Neural cell (in vitro differentiated cells): ENCODE data around the gene STX8. TPM values are rescaled to one million over a fixed set of nuclear protein-coding genes. Genes with fewer than 3 reads are reported as not detected.

Experiments used
- H2AFZ ChIP-seq: fragments of 200-600, 300-800 bp; sonication (generic), shearing (Covaris generic); 2 replicates; pipeline ENCODE4 v1.6.0; 2014; ENCODE audit warnings: low read depth, mild to moderate bottlenecking, antibody characterized with exemption, low read length, moderate library complexity
- H3F3A ChIP-seq: fragments of 200-600 bp; shearing (Covaris generic); 2 replicates; pipeline ENCODE4 v1.6.1; 2016; ENCODE audit warnings: mild to moderate bottlenecking, moderate library complexity, mixed read lengths, antibody characterized with exemption, low read length; ENCODE audit not compliant: insufficient read depth, poor library complexity, severe bottlenecking
- H3K27ac ChIP-seq: fragments of 200-600, 300-800 bp; sonication (generic), shearing (Covaris generic); 2 replicates; pipeline ENCODE4 v1.5.1; 2014; ENCODE audit warnings: mild to moderate bottlenecking, low read length, moderate library complexity
- H3K27me3 ChIP-seq: fragments of 300-800, 200-600 bp; sonication (generic), shearing (Covaris generic); 2 replicates; pipeline ENCODE4 v1.6.0; 2014; ENCODE audit warnings: mild to moderate bottlenecking, low read depth, low read length, moderate library complexity; ENCODE audit not compliant: insufficient read depth
- H3K36me3 ChIP-seq: fragments of 300-800, 200-600 bp; sonication (generic), shearing (Covaris generic); 2 replicates; pipeline ENCODE4 v1.5.1; 2014; ENCODE audit warnings: mild to moderate bottlenecking, antibody characterized with exemption, low read length, moderate library complexity; ENCODE audit not compliant: insufficient read depth
- H3K4me2 ChIP-seq: fragments of 300-800, 200-600 bp; sonication (generic), shearing (Covaris generic); 2 replicates; pipeline ENCODE4 v1.6.0; 2014; ENCODE audit warnings: mild to moderate bottlenecking, low read length
- H3K4me3 ChIP-seq: fragments of 300-800, 200-600 bp; sonication (generic), shearing (Covaris generic); 2 replicates; pipeline ENCODE4 v1.5.1; 2014; ENCODE audit warnings: mild to moderate bottlenecking, low read length, moderate library complexity
- H3K79me2 ChIP-seq: fragments of 200-600 bp; shearing (Covaris generic); replicated peaks from 2 replicates; pipeline ENCODE4 v1.6.0; 2014; ENCODE audit warnings: mild to moderate bottlenecking, low read length, moderate library complexity; ENCODE audit not compliant: insufficient read depth
- H3K9ac ChIP-seq: fragments of 300-800, 200-600 bp; sonication (generic), shearing (Covaris generic); 2 replicates; pipeline ENCODE4 v1.6.1; 2016; ENCODE audit warnings: mild to moderate bottlenecking, low read length, mixed read lengths
- H3K9me2 ChIP-seq: fragments of 200-600 bp; shearing (Covaris generic); 2 replicates; pipeline ENCODE4 v1.6.1; 2016; ENCODE audit warnings: mild to moderate bottlenecking, low read length, mixed read lengths; ENCODE audit not compliant: insufficient read depth
- H3K9me3 ChIP-seq: fragments of 200-600, 300-800 bp; sonication (generic), shearing (Covaris generic); 2 replicates; pipeline ENCODE4 v1.6.1; 2016; ENCODE audit warnings: mild to moderate bottlenecking, mixed run types, low read length, moderate library complexity, mixed read lengths
- H4K20me1 ChIP-seq: fragments of 200-600 bp; shearing (Covaris generic); 2 replicates; pipeline ENCODE4 v1.6.1; 2016; ENCODE audit warnings: mild to moderate bottlenecking, mixed run types; ENCODE audit not compliant: insufficient read depth
- CTCF ChIP-seq: fragments of 450-650 bp; IDR thresholded peaks from 2 replicates; pipeline ENCODE4 v1.5.1; 2014; ENCODE audit warnings: antibody characterized with exemption, mild to moderate bottlenecking, moderate library complexity; ENCODE audit not compliant: poor library complexity, severe bottlenecking
- EP300 ChIP-seq: fragments of 450-650 bp; conservative IDR thresholded peaks from 2 replicates; pipeline ENCODE4 v1.6.1; 2014; ENCODE audit warnings: antibody characterized with exemption, mild to moderate bottlenecking, moderate library complexity; ENCODE audit not compliant: poor library complexity, severe bottlenecking
- EZH2 ChIP-seq: fragments of 200-600, 300-800 bp; shearing (Covaris generic), sonication (generic); IDR thresholded peaks from 2 replicates; pipeline ENCODE4 v1.6.1; 2014; ENCODE audit warnings: antibody characterized with exemption, low read length, borderline replicate concordance, mild to moderate bottlenecking; ENCODE audit not compliant: insufficient read depth, poor library complexity, severe bottlenecking
- MXI1 ChIP-seq: fragments of 450-650 bp; conservative IDR thresholded peaks from 2 replicates; pipeline ENCODE4 v1.6.1; 2014; ENCODE audit warnings: antibody characterized with exemption, mild to moderate bottlenecking; ENCODE audit not compliant: poor library complexity, severe bottlenecking
- POLR2AphosphoS5 ChIP-seq: IDR thresholded peaks from 2 replicates; pipeline ENCODE4 v1.6.1; 2012
- RAD21 ChIP-seq: fragments of 450-650 bp; conservative IDR thresholded peaks from 2 replicates; pipeline ENCODE4 v1.6.1; 2014; ENCODE audit warnings: antibody characterized with exemption, mild to moderate bottlenecking, moderate library complexity
- REST ChIP-seq: IDR thresholded peaks from 2 replicates; pipeline ENCODE4 v1.6.1; 2012; ENCODE audit warnings: borderline replicate concordance
- SMC3 ChIP-seq: fragments of 450-650 bp; conservative IDR thresholded peaks from 2 replicates; pipeline ENCODE4 v1.6.1; 2014; ENCODE audit warnings: antibody characterized with exemption, mild to moderate bottlenecking, moderate library complexity; ENCODE audit not compliant: poor library complexity
- TAF1 ChIP-seq: IDR thresholded peaks from 2 replicates; pipeline ENCODE4 v1.6.1; 2012; ENCODE audit warnings: low read depth
- polyA plus RNA-seq: library from polyadenylated mRNA; depleted of rRNA; stranded (reverse); fragments of >200 nt; gene quantifications from 2 replicates; pipeline ENCODE4 v1.2.3, GENCODE V29; 2014

The STX8 gene
- polyA plus RNA-seq, 1 donor from 2014 or later, result 100 TPM

GRCh38 chr17:9285602-9286427 is 289.8 kb downstream of the STX8 start:
- no peak overlapping the region for H2AFZ ChIP-seq
- no peaks in the 10 kb centered on the region for H3K9me2 ChIP-seq
- TF ChIP-seq TAF1 (no peak), POLR2AphosphoS5 (no peak), EZH2 (no peak), EP300 (no peak), REST (no peak), SMC3 (no peak), MXI1 (no peak), RAD21 (no peak), CTCF (no peak)
- H3K27ac ChIP-seq, result no peak overlapping the region
- H3F3A ChIP-seq, result no peaks in the 10 kb centered on the region
- no peaks in the 10 kb centered on the region for H3K79me2 ChIP-seq
- H3K4me2 ChIP-seq, result no peak overlapping the region
- H3K27me3 ChIP-seq, result no peaks in the 10 kb centered on the region
- no peaks in the 10 kb centered on the region for H3K9me3 ChIP-seq
- H3K36me3 ChIP-seq, result no peaks in the 10 kb centered on the region
- H3K4me3 ChIP-seq, result no peak overlapping the region
- no peak overlapping the region for H3K9ac ChIP-seq
- no peaks in the 10 kb centered on the region for H4K20me1 ChIP-seq

- Histone ChIP-seq H3K9me3 (no peaks in the 10 kb centered on the region), H2AFZ (no peak overlapping the region), H3F3A (no peaks in the 10 kb centered on the region), H3K36me3 (no peaks in the 10 kb centered on the region), H3K9me2 (no peaks in the 10 kb centered on the region), H3K4me3 (no peak overlapping the region), H3K4me2 (no peak overlapping the region), H3K9ac (no peak overlapping the region), H4K20me1 (no peaks in the 10 kb centered on the region), H3K27ac (no peak overlapping the region), H3K27me3 (no peaks in the 10 kb centered on the region), H3K79me2 (no peaks in the 10 kb centered on the region)
- no peak for TF ChIP-seq CTCF
These were observed 290.7 kb downstream of the STX8 start for GRCh38 chr17:9284884-9285283.
